GM12878 (cell line): ENCODE measurements around the gene RPL29. TPM values are rescaled to one million over a fixed set of nuclear protein-coding genes. Genes with fewer than 3 reads are reported as not detected.

ENCODE experiments used
- ATF2 ChIP-seq: IDR thresholded peaks from 2 replicates; pipeline ENCODE4 v1.6.1; 2012; ENCODE audit warnings: low read length, inconsistent platforms
- BCL3 ChIP-seq: IDR thresholded peaks from 2 replicates; pipeline ENCODE4 v1.6.1; 2011; ENCODE audit warnings: borderline replicate concordance, low read depth, mild to moderate bottlenecking, moderate library complexity, low read length; ENCODE audit not compliant: insufficient read depth, poor library complexity, severe bottlenecking
- BRCA1 ChIP-seq: IDR thresholded peaks from 2 replicates; pipeline ENCODE4 v1.6.1; 2011; ENCODE audit warnings: low read depth, low read length, improper control_type of control experiment
- E2F4 ChIP-seq: IDR thresholded peaks from 2 replicates; pipeline ENCODE4 v1.6.1; 2012; ENCODE audit warnings: low read depth, low read length, improper control_type of control experiment
- EGR1 ChIP-seq, 2 experiments: IDR thresholded peaks; 1 replicate in 1 of 2; 2 replicates in 1 of 2; pipeline ENCODE4 v1.6.1; 2011 to 2012; ENCODE audit warnings: low read depth in 2 of 2, low read length in 2 of 2, borderline replicate concordance in 1 of 2, mild to moderate bottlenecking in 1 of 2, moderate library complexity in 1 of 2
- EP300 ChIP-seq, 2 experiments: fragments of 150-350 bp in 1 of 2; IDR thresholded peaks; 2 replicates each; pipeline ENCODE4 v1.6.1; 2011 to 2012; ENCODE audit warnings: low read depth in 2 of 2, low read length in 2 of 2, borderline replicate concordance in 1 of 2, improper control_type of control experiment in 1 of 2, inconsistent platforms in 1 of 2; ENCODE audit not compliant: control insufficient read depth in 1 of 2
- FOS ChIP-seq: IDR thresholded peaks from 3 replicates; pipeline ENCODE4 v1.6.1; 2011; ENCODE audit warnings: borderline replicate concordance; ENCODE audit not compliant: insufficient read length; ENCODE audit errors: extremely low read depth
- KDM1A ChIP-seq: fragments of 200-600 bp; sonication (generic); IDR thresholded peaks from 2 replicates; pipeline ENCODE4 v1.6.1; 2016; ENCODE audit warnings: borderline replicate concordance
- MTA3 ChIP-seq: IDR thresholded peaks from 2 replicates; pipeline ENCODE4 v1.6.1; 2012; ENCODE audit warnings: low read length, inconsistent platforms, borderline replicate concordance
- MXI1 ChIP-seq: fragments of 150-350 bp; IDR thresholded peaks from 2 replicates; pipeline ENCODE4 v1.6.1; 2011; ENCODE audit warnings: low read depth, mild to moderate bottlenecking, inconsistent platforms, low read length, improper control_type of control experiment
- MYB ChIP-seq: fragments of 150-350 bp; IDR thresholded peaks from 2 replicates; pipeline ENCODE4 v1.6.1; 2014; ENCODE audit warnings: mild to moderate bottlenecking, low read depth, low read length, borderline replicate concordance
- NKRF ChIP-seq: fragments of 450-650 bp; conservative IDR thresholded peaks from 2 replicates; pipeline ENCODE4 v1.6.1; 2017; ENCODE audit warnings: mild to moderate bottlenecking, moderate library complexity
- NRF1 ChIP-seq: conservative IDR thresholded peaks from 2 replicates; pipeline ENCODE4 v1.6.1; 2011; ENCODE audit warnings: mild to moderate bottlenecking, low read depth, low read length, improper control_type of control experiment
- REST ChIP-seq: IDR thresholded peaks from 2 replicates; pipeline ENCODE4 v1.6.1; 2012; ENCODE audit warnings: mild to moderate bottlenecking, low read depth, low read length
- RFX5 ChIP-seq: IDR thresholded peaks from 2 replicates; pipeline ENCODE4 v1.6.1; 2011; ENCODE audit warnings: low read depth, low read length, improper control_type of control experiment
- RUNX3 ChIP-seq: IDR thresholded peaks from 2 replicates; pipeline ENCODE4 v1.6.1; 2012; ENCODE audit warnings: low read length, inconsistent platforms
- STAT1 ChIP-seq: fragments of 450-650 bp; conservative IDR thresholded peaks from 2 replicates; pipeline ENCODE4 v1.6.1; 2014; ENCODE audit warnings: antibody characterized with exemption, mild to moderate bottlenecking
- TCF7 ChIP-seq: IDR thresholded peaks from 2 replicates; pipeline ENCODE4 v1.6.1; 2014; ENCODE audit warnings: antibody characterized with exemption, borderline replicate concordance
- USF2 ChIP-seq: IDR thresholded peaks from 2 replicates; pipeline ENCODE4 v1.6.1; 2011; ENCODE audit warnings: low read depth, low read length, improper control_type of control experiment, borderline replicate concordance
- ZNF274 ChIP-seq: IDR thresholded peaks from one replicate; pipeline ENCODE4 v1.8.0; 2011; ENCODE audit not compliant: insufficient read length, insufficient read depth
- polyA plus RNA-seq, 11 experiments: library from polyadenylated mRNA; depleted of rRNA in 4 of 11; unstranded in 6 of 11; stranded (reverse) in 5 of 11; fragments of >200 nt; fragmentation: Nextera tagmentation in 4 of 11; fragmentation: Illumina TruSeq in 1 of 11; extraction: Ambion mirVana in 4 of 11; extraction: Trizol in 1 of 11; gene quantifications; 1 replicate in 1 of 11; 2 replicates in 10 of 11; pipeline versions ENCODE4 v1.2.1 to v1.2.3, GENCODE V29; 2011 to 2016; ENCODE audit warnings: inconsistent platforms in 2 of 11, missing spikeins in 2 of 11, low read depth in 1 of 11
- total RNA-seq, 4 experiments: library from RNA; depleted of rRNA in 3 of 4; stranded (reverse); fragments of >200 nt in 3 of 4; fragmentation: Illumina TruSeq in 1 of 4; extraction: Trizol in 1 of 4; gene quantifications; 2 replicates each; pipeline versions ENCODE4 v1.2.1 to v1.2.3, GENCODE V29; 2013 to 2021

Gene RPL29
- total and polyA plus RNA-seq, 10 of the 15 experiments (the other 5 are each of a cell fraction or from before 2014, with no cell fraction given): 1,053 to 2,477 (median 1,657) TPM

- no peak for TF ChIP-seq REST
- no peak for TF ChIP-seq STAT1
- no peak for TF ChIP-seq KDM1A
- TF ChIP-seq USF2: no peak
- no peak for TF ChIP-seq ATF2
- no peak for TF ChIP-seq RFX5
- no peak for TF ChIP-seq E2F4
- no peak for TF ChIP-seq ZNF274
- TF ChIP-seq MTA3: no peak
- no peak for TF ChIP-seq EGR1 (IDR thresholded peaks at IDR 0.05; ENCODE audit: borderline replicate concordance in 1 of 2, low read depth in 2 of 2, low read length in 2 of 2)
- TF ChIP-seq NRF1: no peak
- TF ChIP-seq MYB: no peak
- TF ChIP-seq BRCA1: no peak
- no peak for TF ChIP-seq MXI1
- TF ChIP-seq NKRF: no peak
- TF ChIP-seq FOS: no peak
- no peak for TF ChIP-seq TCF7
- peak; percentile 23; the same call in 1 of the 2 replicates for TF ChIP-seq RUNX3
- no peak for TF ChIP-seq BCL3
- no peak; a peak in 1 of 4 replicates for TF ChIP-seq EP300 (IDR thresholded peaks at IDR 0.05; ENCODE audit: borderline replicate concordance in 1 of 2, control insufficient read depth in 1 of 2, low read depth in 2 of 2, low read length in 2 of 2)
Measured at GRCh38 chr3:52036222-52036694, 40.6 kb upstream of the RPL29 start (continued).
